ENCODE results near the gene ANTXR2.

DNA sequence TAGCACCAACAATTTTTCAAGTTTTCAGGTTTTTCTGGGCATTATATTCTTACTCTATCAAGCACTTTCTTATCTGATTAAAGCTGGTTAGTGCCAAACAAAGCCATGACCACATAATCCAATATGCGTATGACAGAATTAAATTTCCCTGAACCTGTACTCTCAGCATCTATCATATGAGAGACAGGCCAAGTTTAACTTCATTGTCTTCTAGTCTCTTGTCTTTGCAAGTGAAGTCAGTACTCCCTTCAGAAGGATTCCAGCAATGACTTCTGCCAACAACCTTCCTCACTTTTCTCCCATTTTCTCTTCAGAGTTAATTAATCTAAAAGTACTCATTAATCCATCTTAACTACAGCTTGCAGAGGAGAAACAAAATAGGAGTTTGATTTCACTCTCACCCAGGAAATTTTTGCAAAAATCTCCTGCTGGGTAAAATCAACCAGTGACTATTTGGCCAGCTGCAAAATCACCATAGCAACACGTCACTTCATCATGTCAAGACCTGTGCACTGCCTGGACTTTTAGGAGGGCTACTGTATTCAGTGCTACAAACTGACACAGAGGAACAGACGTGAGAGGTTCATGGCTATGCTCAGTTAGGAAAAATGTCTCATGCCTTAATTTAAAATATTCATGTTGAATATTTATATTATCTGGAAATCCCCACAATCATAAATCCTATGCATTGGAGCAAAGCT, 208.4 kb downstream of the ANTXR2 start:
- no peak for TF ChIP-seq POLR2AphosphoS5 (IDR thresholded peaks at IDR 0.05; ENCODE audit: low read depth, low read length)
- TF ChIP-seq POLR2A (IDR thresholded peaks at IDR 0.05; ENCODE audit: low read depth, low read length): no peak
- no peak for TF ChIP-seq TAF1 (IDR thresholded peaks at IDR 0.05; ENCODE audit: borderline replicate concordance, low read depth, low read length)

All from GM12892 (cell line).